NCI-H2107 treated with DMSO at 0.1 percent for 48 hours (cell line): ENCODE measurements around the gene NTNG1.

ENCODE experiments used
- DNase-seq: peaks from one replicate; lab custom pipeline; 2025; ENCODE audit not compliant: unreplicated experiment; lab: John Stamatoyannopoulos, UW

NTNG1 gene

DNA sequence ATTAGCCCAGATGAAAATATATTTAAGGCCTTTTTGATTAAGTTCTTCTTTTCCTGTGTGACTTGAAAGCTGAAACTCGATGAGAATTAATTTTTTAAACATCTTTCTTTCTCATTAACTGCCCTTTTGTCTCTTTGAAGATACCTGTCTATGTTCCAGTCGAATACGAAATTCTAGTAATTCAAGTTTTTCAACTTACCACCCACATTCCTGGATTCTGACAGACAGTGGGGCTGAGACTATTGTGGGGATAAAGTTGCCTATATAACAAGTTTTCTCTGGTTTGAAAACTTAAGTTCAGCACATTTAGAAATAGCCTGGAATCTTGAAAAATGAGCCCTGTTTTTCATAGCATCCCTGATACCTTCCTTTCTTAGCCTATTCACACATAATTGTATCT, 114.6 kb downstream of the NTNG1 start:
- no peak for DNase-seq

DNA sequence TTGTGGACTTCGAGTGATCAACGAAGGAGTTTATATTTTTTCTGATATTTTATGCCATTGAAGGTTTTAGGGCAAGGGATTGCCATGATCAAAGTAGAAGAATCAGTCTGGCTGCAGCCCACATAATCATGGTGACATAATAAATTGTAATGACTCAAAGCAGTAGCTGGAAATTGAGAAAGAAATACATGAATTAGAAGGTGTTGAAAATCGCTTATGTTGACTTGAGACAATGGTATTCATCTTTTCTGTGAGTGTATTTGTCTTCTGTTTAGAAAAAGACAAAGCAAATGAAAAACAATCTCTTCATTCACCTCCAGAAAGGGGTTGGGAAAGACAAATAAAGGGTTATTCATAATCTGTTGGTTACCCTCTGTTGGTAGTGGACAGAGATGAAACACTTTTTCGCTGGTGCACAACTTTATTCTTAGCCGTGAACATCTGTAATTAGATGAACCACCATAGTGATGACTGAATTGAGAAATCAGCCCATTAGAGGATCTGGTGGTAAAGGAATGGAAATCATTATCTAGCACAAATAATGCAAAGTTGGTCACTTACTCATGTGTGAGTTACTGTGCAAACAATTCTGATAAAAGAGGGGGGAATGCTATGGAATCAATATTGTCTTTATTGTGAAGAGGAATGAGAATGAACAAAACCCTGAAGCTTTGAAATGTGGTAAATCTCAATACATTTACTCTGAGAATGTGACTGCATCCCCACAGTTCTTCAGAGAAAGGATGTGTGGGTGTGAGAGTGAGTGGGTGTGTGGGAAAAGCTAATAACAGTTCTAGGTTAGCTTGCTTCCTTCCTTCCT, 121.8 kb downstream of the NTNG1 start:
- no peak for DNase-seq

DNA sequence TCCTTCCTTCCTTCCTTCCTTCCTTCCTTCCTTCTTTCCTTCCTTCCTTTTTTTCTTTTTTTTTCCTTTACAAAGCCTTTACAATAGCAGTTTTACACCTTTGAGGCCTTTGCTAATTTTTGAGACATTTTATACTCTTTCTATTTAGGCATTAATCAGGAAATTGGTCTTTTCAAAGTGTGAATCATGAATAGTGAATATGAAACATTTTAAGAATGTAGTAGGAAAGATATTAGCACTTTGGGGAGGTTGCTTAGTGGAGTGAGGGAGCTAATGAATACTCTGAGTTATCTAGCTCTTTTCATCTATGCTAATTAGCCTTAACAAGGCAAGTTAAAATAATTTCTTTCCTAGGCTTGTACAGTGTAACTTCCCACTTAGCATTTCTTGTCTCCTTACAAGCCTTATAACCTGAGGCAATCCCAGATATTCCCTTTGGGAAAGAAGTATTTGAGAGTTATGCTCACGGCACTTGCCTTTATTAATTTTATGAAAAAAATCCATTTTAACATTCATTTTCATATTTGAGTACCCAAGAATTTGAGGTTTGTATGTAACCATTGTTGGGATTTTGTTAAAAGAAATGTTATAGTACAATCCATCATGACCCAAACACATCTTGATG, 122.6 kb downstream of the NTNG1 start:
- DNase-seq, result no peak

DNA sequence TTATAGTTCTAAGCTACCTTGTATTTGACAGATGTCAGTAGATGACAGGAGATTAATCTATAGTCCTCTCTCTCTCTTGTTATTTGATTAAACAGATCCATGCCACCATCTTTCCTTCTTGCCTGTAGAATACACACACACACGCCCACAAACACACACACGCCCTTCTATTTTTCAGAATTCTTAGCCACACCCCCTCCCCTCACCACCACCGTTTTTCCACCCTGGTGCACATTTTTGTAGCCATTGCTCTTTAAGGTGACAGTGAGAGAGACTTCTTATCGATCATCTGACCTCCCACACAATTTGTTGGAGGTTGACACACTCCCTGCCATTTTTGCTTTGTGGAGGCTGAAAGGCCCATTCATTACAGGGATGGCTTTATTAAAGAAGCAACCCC, 123.2 kb downstream of the NTNG1 start:
- DNase-seq, result no peak

DNA sequence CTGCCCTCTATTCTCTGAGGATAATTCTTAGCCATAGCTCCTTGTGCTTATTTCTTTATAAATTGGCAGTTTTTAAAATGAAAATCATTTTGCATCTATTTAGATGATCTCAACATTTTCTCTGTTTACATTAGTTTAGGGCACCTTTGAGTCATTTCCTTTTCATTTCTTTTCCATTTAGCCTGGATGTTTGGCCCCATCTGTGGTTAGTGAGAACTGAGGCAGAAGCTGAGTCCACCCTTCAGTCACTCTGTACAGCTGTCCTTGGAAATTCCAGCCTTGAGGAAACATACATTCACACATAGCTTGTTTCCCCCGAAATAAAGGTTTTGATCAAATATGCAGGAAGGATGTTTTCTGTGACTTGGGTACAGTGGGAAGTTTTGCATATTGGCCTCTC, 123.7 kb downstream of the NTNG1 start:
- no peak for DNase-seq

DNA sequence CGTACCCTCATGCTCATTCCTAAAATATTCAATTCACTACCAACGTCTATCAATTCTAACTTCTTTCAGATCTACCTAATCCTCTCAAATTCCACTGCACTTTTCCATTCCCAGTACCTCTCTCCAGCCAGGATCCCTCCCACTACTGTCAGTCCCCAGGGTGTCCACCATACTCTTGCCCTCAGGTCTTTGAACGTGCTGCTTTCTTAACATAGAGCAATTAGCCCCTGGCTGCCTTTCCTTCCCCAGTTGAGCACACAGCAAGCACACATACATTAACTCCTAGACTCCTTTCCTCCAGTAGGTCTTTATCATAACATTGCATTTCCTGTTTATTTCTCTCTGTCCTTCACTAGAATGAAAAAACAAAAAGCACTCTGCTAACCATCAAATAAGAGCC, 126.7 kb downstream of the NTNG1 start:
- DNase-seq, result no peak

DNA sequence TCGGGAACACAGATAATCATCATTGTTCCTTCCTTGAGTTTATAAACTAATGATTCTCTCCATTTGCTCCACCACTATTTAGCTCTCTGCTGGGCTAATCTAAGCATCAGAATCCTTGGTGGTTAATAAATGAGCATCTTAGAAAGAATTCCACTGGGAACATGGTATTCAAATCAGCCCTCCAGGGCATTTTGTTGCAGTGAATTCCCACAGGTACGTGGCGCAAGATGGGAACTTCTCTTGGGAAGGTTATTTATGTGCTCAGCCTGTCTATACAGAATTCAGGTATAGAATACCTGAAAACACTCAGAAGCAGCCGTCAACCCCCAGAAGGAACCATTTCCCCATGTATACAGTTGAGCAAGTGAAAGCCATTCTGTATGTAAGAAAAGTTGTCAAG, 131.5 kb downstream of the NTNG1 start:
- DNase-seq, result no peak

DNA sequence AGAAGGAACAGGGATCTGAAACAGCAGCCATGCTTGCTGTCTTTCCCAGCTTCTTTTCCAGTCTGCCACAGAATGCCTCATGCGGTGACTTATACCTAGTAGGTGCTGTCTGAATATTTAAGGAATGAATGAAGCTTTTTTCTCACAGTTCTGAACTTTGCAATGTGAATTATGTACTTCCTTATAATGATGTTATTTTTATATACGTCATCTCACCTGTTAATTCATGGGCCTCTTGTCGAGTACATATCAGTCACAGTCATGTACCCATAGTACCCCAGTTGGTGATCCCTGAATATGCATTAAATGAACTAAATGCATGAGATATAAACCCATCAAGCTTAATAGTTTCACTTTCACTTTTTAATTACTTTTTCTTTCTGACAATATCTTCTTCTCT, 132.7 kb downstream of the NTNG1 start:
- DNase-seq, result no peak

DNA sequence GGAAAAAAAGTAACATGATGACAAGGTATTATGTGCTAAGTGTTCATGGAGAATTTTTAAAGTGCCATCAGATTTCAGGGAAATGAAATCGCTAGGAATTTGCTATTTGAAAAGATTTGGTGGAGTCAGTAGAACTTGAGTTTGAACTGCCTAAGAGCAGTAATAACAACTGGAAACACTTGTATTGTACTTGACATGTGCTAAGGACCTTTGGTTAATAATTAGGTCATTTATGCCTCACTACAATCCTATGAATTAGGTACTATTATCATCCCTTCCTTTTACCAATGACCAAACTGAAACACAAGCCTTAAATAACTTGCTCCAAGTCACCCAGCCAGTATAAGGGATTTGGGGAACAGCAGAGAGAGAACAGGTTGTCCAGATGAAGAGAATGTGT, 133.4 kb downstream of the NTNG1 start:
- no peak for DNase-seq

DNA sequence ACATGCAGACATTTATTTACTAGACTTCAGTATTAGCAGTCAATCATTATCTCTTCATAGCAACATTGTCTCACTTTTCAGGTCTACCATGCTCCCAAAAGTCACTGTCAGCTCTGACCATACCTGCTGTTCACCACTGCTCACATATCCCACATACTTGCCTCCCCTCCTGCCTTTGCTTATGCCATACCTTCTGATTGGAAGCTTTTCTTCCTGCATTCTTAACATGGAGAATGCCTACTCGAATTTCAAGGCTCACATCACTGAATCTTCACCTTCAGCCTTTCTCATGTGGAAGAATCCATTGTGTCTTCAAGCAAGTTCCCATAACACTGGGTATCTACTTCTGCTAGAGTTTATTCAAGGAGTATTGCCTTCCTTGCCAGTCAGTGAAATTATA, 135.4 kb downstream of the NTNG1 start:
- DNase-seq, result no peak

DNA sequence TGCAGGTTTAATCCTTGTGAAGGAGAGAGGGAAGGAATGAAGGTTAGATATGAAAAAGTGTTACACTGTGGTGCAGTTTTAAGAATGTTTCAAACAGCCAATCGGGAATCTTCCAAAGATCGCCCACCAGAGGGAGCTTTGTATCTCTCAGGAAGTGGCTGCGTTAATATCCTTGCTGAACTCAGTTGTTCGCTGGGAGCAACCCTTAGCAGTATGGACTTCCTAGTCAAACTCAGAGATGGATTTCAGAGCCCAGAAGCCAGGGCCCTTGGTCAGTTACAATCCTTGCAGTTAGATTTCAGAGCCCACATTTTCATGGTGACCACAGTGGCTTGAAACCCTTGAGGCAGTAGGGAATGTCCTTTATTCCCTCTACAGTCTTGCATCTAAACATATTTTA, 136.2 kb downstream of the NTNG1 start:
- DNase-seq, result peak; percentile 7

DNA sequence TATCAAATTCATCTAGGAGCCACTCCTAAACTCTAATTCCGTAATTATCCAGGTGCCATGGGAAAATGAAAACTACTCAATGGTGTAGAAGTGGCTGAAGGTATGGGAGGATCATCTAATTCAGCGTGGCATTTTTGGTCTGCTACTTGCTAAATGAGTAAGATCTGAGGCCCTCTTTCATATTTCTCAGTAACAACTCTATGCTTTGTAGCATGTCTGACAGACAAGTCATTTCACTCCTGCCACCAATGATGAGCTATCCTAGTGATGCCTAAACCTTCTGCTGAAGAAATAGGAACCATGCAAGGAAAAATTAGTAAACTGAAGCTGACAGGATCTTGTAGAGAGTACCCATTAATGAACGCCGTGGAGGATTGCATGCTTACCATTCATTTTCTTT, 145.3 kb downstream of the NTNG1 start:
- no peak for DNase-seq

DNA sequence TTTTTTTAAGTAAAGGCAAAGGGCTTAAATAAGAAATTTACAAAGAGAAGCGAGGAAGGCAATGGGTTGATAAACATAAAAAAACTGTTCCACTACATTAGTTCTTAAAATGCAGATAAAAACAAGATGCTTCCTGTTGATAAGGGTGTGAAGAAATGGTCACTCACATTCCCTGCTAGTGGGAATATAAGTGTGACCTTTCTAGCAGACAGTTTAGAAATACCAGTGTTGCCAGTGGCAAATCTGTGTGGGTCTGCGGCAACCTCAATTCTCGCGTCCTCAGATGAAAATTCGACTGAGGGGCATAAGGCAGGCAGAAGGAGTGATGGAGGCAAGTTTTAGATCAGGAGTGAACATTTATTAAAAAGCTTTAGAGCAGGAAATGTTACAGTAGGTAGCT, 151.1 kb downstream of the NTNG1 start:
- DNase-seq, result no peak

DNA sequence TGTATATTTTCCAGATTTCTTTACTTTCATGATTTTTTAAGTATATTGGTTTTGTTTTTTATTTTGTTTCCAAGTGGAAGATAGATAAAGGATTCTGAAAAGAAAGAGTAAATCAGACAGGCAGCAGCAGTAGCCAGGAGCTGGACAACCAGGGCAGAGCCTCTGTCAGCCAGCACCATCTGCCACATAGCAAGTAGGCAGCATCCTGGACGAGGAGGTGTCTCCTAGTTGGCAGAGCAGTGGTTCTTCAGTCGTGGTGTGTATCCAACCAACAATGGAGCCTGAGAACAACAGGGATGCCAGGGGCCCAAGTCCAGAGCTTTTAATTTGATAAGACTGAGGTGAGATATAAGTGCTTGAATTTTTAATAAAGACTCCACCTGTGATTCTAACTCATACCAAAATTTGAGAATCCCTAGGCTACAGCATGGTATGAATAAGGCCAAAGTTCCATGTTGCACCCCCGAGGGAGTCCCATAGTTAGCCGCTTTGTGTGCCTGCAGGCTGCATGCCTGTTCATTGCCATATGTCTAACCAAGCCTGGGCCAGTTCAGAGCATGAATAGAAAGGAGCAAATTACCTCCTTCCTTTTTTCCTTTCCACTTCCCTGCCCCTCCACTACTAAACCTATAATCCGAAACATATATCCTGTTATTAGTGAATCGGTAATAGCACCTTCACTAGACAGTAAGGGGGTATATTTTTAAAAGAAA, 153.2 kb downstream of the NTNG1 start:
- no peak for DNase-seq

DNA sequence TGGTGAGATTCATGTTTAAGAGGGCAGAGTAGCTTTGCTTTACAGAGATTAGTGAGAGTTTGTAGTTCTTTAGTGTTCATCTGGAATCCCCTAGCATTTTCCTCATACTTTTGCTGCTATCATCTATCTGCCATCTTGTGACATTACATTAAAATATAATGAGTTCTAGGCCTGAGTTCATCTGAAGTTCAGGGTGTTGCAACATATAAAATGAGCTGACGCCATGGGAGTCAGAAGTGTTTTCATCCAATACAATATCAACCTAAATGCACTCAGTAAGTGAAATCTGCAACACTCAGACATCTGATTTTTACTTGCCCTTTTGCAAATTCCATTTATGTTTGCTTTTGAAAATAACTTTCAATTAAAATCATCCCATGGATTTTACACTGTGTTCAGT, 153.8 kb downstream of the NTNG1 start:
- DNase-seq, result no peak

DNA sequence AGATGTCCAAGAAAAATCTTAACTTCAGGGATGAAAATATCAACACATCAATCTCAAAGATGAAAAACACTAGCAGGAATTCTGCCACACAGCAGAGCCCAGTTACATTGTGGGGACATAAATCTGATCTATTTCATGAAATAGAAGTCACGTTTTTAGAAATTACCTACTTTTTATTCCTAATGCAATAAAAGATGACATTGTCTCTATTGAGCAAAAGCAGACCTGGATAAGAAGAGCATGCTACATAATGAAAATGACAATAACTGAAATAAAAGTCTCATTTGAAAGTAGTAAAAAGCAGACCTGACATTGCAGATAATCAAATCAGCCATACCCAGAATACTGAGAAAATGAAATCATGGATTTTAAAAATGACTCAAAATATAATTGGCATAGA, 156.8 kb downstream of the NTNG1 start:
- DNase-seq, result no peak

DNA sequence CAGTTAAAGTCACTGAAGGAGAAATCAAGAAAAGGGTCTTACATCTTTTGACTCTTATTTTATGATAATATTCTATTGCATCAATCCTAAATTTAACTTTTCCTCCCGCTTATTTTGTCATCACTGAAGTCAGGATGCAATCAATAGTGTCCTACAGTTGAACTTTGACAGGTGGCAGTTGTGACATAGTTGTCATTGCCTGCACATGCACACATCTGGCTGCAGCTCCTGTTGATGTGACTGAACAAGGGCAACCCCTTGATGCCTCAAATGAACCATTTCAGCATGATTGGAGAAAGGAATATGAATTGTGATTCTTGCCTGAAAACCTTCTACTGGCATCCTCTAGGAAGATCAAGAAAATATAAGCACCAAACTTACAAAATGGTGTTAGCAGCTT, 157.7 kb downstream of the NTNG1 start:
- no peak for DNase-seq

DNA sequence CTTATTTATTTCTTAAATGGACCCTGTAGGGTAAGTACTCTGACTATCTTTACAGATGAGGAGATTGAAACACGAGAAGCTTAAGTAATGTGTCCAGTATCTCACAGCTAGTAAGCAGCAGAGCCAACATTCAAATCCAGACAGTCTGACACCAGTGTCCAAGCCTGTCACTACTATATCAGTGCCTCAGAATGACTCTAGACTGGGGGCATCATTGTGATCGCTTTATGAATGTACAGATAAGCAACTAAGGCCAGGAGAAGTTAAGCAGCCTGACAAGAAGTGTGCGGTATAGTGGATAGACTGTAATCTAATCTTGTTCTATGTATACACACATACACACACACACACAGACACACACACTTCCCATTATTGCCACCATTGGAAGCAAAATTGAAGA, 158.7 kb downstream of the NTNG1 start:
- no peak for DNase-seq

DNA sequence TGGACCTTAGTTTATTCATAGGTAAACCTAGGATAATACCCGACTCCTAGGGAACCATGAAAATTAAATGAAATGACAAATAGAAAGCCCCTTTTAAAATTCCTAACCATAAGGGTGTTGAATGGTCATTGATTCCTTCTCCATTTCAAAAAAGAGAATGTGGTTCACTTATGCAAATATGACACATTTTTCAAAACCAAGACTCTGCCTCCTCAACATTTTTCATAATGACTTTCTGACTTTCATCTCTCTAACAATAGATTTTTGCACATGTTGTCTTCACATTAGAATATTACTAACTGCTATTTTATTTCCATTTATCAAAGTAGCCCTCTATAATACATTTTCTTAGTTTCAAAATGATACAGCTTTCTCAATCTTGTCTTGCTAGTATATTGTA, 169.1 kb downstream of the NTNG1 start:
- DNase-seq, result no peak

DNA sequence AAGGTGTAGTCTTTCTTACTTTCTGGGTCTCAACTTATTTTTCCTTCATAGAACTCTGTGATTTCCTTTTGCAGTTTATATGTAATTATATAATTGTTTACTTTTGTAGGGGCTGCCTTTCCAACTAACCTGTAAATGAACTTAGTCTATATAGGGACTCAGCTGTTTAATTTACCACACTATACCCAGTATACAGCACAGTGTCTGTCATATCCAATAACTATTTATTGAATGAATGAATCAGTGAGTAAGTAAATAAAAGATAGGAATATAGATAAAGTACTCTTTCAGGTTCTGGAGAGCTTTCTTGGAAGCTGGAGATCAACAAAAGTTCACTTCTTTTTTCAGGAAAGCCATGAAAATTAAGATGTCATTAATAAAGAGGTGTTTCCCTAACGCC, 174.8 kb downstream of the NTNG1 start:
- DNase-seq, result no peak

DNA sequence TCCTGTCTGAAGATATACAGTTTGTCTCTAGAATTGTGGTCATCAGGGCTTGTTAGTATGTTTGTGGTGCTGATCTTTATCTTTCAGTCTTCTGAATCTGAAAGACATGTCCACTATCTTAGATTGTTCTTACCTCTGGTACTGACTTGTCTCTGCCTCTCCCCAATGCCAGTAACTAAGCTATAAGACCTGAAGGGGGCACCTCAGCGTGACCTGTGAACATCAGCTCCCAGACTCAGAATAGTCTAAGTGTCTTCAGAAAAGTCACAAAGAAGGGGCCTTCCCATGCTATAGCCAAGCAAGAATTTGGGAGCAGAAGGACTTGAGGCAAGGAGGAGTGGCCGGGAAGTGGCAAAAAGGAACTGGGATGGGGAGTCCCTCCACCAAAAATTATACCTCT, 178.1 kb downstream of the NTNG1 start:
- DNase-seq, result no peak

DNA sequence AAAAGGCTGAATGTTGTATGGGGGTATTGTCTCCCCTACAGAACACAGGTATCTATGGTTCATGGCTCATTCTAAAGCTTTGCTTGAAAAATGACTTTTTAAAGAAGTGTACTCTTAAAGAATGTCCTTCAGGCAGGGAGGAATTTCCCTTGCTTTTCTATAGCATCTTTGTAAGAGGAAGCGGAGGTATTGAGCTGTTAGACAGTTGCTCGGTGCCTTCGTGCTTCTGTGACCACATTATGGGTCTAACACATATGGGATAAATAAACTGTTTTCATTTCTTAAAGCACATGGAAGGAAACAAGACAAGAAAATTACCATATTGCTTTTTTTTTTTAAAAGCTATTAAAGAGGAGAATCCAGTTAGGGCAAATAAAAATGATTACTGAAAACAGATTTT, 182.9 kb downstream of the NTNG1 start:
- DNase-seq, result no peak
